Gastrocnemius medialis (tissue), 4 donors: ENCODE results near the gene RPS15A.
"Not testable (repeated sequence)": the region's sequence is repeated elsewhere in the genome, so short reads cannot be mapped to it uniquely, and the experiment has no call there.

Experiments
- CTCF ChIP-seq, 5 experiments: fragments of 450-650 bp in 3 of 5; fragments of 200-600 bp in 2 of 5; sonication (generic) in 2 of 5; IDR thresholded peaks in 4 of 5; conservative IDR thresholded peaks in 1 of 5; 1 replicate in 4 of 5; 2 replicates in 1 of 5; pipeline ENCODE4 v1.5.1; 2016 to 2019; ENCODE audit warnings: antibody characterized with exemption in 5 of 5, mild to moderate bottlenecking in 3 of 5, moderate library complexity in 3 of 5
- POLR2A ChIP-seq, 2 donors: fragments of 450-650 bp; IDR thresholded peaks; one replicate each; pipeline ENCODE4 v1.6.1; 2017; ENCODE audit warnings: antibody characterized with exemption in 2 of 2, mild to moderate bottlenecking in 2 of 2, moderate library complexity in 2 of 2

GRCh38 chr16:18759598-18760520 is 30.3 kb downstream of the RPS15A start:
- peak; percentile 55 to 76 (median 59) for TF ChIP-seq CTCF (IDR thresholded peaks at IDR 0.05 in 4 of 5, conservative IDR thresholded peaks at IDR 0.05 in 1 of 5)
- not testable (repeated sequence) for TF ChIP-seq POLR2A (IDR thresholded peaks at IDR 0.05)
